HCT116 (cell line): Measurements from ENCODE around the gene FAM110A. TPM values are rescaled to one million over a fixed set of nuclear protein-coding genes. Genes with fewer than 3 reads are reported as not detected.

ENCODE experiments used
- ATAC-seq: fragments of 200-7000 bp; cut with Tn5 transposase; 2 replicates; pipeline ENCODE4 v1.9.1; 2020; ENCODE audit warnings: mild to moderate bottlenecking, moderate library complexity
- BruUV-seq: library from RNA; stranded (reverse); fragments of 400-500 nt; replicated peaks from 2 replicates; lab custom pipeline; 2021; lab: Mats Ljungman, UMichigan
- CTCF ChIA-PET: fragments of 300-600 bp; sonication (Branson Sonifier 250); formaldehyde crosslinking; loops from one replicate; lab custom pipeline; 2021; ENCODE audit warnings: antibody characterized with exemption; lab: Charles Lee
- POLR2A ChIA-PET: fragments of 300-600, 350-600 bp; sonication (Branson Sonifier 250); formaldehyde crosslinking; loops from one replicate; lab custom pipeline; 2021; ENCODE audit warnings: antibody characterized with exemption; lab: Charles Lee
- RAD21 ChIA-PET, 2 experiments: fragments of 300-600 bp; sonication (Branson Sonifier 250); formaldehyde crosslinking; loops; one replicate each; lab custom pipeline; 2023; ENCODE audit warnings: low total read pairs in 2 of 2; ENCODE audit not compliant: uncharacterized antibody in 2 of 2, unreplicated experiment in 2 of 2, low non-redundant PET in 1 of 2; lab: Charles Lee
- DNase-seq: peaks from one replicate; pipeline ENCODE4 v3.0.0-alpha.2; 2010; ENCODE audit warnings: low read depth, low spot score
- H2AFZ ChIP-seq: fragments of 200-600 bp; shearing (Covaris generic), sonication (generic); 2 replicates; pipeline ENCODE4 v1.6.1; 2017; ENCODE audit warnings: low read depth, mixed run types, mixed read lengths, antibody characterized with exemption, low read length; ENCODE audit not compliant: poor library complexity, severe bottlenecking
- H3K27ac ChIP-seq: 2 replicates; pipeline ENCODE4 v1.5.1; 2012; ENCODE audit warnings: low read depth, low read length
- H3K27me3 ChIP-seq: fragments of 200-600 bp; sonication (generic); 2 replicates; pipeline ENCODE4 v1.6.1; 2016; ENCODE audit warnings: mixed run types, low read length, mixed read lengths; ENCODE audit not compliant: insufficient read depth
- H3K36me3 ChIP-seq, 2 experiments: fragments of 200-500 bp in 1 of 2; fragments of 200-600 bp in 1 of 2; sonication (Bioruptor generic) in 1 of 2; sonication (generic) in 1 of 2; 2 replicates each; pipeline versions ENCODE4 v1.5.1 to v1.6.1; 2014 to 2016; ENCODE audit warnings: low read length in 2 of 2, inconsistent platforms in 1 of 2, mixed read lengths in 1 of 2, mixed run types in 1 of 2; ENCODE audit not compliant: insufficient read depth in 2 of 2, control insufficient read depth in 1 of 2
- H3K4me1 ChIP-seq, 2 experiments: fragments of 200-600 bp in 1 of 2; sonication (generic) in 1 of 2; 2 replicates each; pipeline versions ENCODE4 v1.5.1 to v1.6.1; 2012 to 2017; ENCODE audit warnings: low read length in 2 of 2, inconsistent platforms in 1 of 2, mild to moderate bottlenecking in 1 of 2, mixed read lengths in 1 of 2, mixed run types in 1 of 2, moderate library complexity in 1 of 2; ENCODE audit not compliant: insufficient read depth in 2 of 2, control insufficient read depth in 1 of 2
- H3K4me2 ChIP-seq: fragments of 200-600 bp; sonication (generic); 2 replicates; pipeline ENCODE4 v1.6.1; 2017; ENCODE audit warnings: mixed run types, low read length, mixed read lengths
- H3K4me3 ChIP-seq, 2 experiments: fragments of 200-600 bp in 1 of 2; sonication (generic) in 1 of 2; replicated peaks in 1 of 2; 2 replicates each; pipeline ENCODE4 v1.5.1; 2011 to 2016; ENCODE audit warnings: low read length in 2 of 2, control low read depth in 1 of 2, low read depth in 1 of 2, mild to moderate bottlenecking in 1 of 2, mixed read lengths in 1 of 2, mixed run types in 1 of 2
- H3K79me2 ChIP-seq: fragments of 200-600 bp; sonication (generic); 2 replicates; pipeline ENCODE4 v1.6.1; 2017; ENCODE audit warnings: mild to moderate bottlenecking, mixed run types, low read length, moderate library complexity, mixed read lengths; ENCODE audit not compliant: insufficient read depth
- H3K9ac ChIP-seq: fragments of 200-600 bp; sonication (generic); 2 replicates; pipeline ENCODE4 v1.6.1; 2016; ENCODE audit warnings: low read length, mixed read lengths
- H3K9me2 ChIP-seq: fragments of 200-600 bp; sonication (generic), shearing (Covaris generic); 2 replicates; pipeline ENCODE4 v1.6.1; 2017; ENCODE audit warnings: mixed run types, mild to moderate bottlenecking, moderate library complexity; ENCODE audit not compliant: insufficient read depth
- H3K9me3 ChIP-seq, 2 experiments: fragments of 200-500 bp in 1 of 2; fragments of 200-600 bp in 1 of 2; sonication (Bioruptor generic) in 1 of 2; sonication (generic) in 1 of 2; 2 replicates each; pipeline ENCODE4 v1.6.1; 2014 to 2017; ENCODE audit warnings: low read length in 2 of 2, mixed read lengths in 2 of 2, inconsistent platforms in 1 of 2, low read depth in 1 of 2, mild to moderate bottlenecking in 1 of 2, mixed run types in 1 of 2, moderate library complexity in 1 of 2; ENCODE audit not compliant: control insufficient read depth in 1 of 2, insufficient read depth in 1 of 2
- H4K20me1 ChIP-seq: fragments of 200-600 bp; sonication (generic), shearing (Covaris generic); 2 replicates; pipeline ENCODE4 v1.6.1; 2017; ENCODE audit warnings: mixed run types, mild to moderate bottlenecking, moderate library complexity; ENCODE audit not compliant: insufficient read depth
- CBX3 ChIP-seq: IDR thresholded peaks from 2 replicates; pipeline ENCODE4 v1.6.1; 2012; ENCODE audit warnings: low read depth
- CEBPB ChIP-seq: IDR thresholded peaks from 2 replicates; pipeline ENCODE4 v1.6.1; 2012; ENCODE audit warnings: low read depth
- EZH2 ChIP-seq: fragments of 200-600 bp; sonication (generic); IDR thresholded peaks from 2 replicates; pipeline ENCODE4 v1.6.1; 2017; ENCODE audit warnings: antibody characterized with exemption, mixed run types
- EZH2phosphoT487 ChIP-seq: fragments of 200-600 bp; IDR thresholded peaks from 2 replicates; pipeline ENCODE4 v1.6.1; 2018; ENCODE audit warnings: antibody characterized with exemption, borderline replicate concordance
- JUND ChIP-seq: IDR thresholded peaks from 2 replicates; pipeline ENCODE4 v1.6.1; 2012
- POLR2AphosphoS5 ChIP-seq: IDR thresholded peaks from 2 replicates; pipeline ENCODE4 v1.6.1; 2011; ENCODE audit warnings: mild to moderate bottlenecking, low read depth, low read length, moderate library complexity
- SIN3A ChIP-seq: IDR thresholded peaks from 2 replicates; pipeline ENCODE4 v1.6.1; 2012; ENCODE audit warnings: low read depth
- SP1 ChIP-seq: IDR thresholded peaks from 2 replicates; pipeline ENCODE4 v1.6.1; 2012; ENCODE audit warnings: low read depth
- YY1 ChIP-seq: IDR thresholded peaks from 2 replicates; pipeline ENCODE4 v1.6.1; 2011; ENCODE audit warnings: low read length, low read depth, moderate library complexity, mild to moderate bottlenecking; ENCODE audit not compliant: insufficient replicate concordance; ENCODE audit errors: extremely low read depth
- ZFX ChIP-seq: fragments of 450-650 bp; IDR thresholded peaks from 2 replicates; pipeline ENCODE4 v1.6.1; 2017
- ZNF274 ChIP-seq: fragments of 200-500 bp; sonication (Bioruptor generic); IDR thresholded peaks from 2 replicates; pipeline ENCODE4 v1.6.1; 2014; ENCODE audit warnings: mild to moderate bottlenecking, low read depth, low read length, inconsistent platforms
- intact Hi-C: fragments of 100-400 bp; cut with micrococcal nuclease; formaldehyde crosslinking; loops from 2 replicates; pipeline ENCODE4 v1.10.0; 2022
- total RNA-seq: library from RNA; stranded (reverse); gene quantifications from one replicate; pipeline ENCODE4 v1.2.1, GENCODE V29; 2021; ENCODE audit not compliant: unreplicated experiment
- TF ChIP-seq, protein P1 (sequence below): IDR thresholded peaks from 2 replicates; pipeline ENCODE4 v1.6.1; 2012; ENCODE audit warnings: low read depth
- TF ChIP-seq, protein P2 (sequence below), 3 experiments: fragments of 200-600 bp in 1 of 3; sonication (generic) in 1 of 3; IDR thresholded peaks in 2 of 3; conservative IDR thresholded peaks in 1 of 3; 2 replicates each; pipeline ENCODE4 v1.5.1; 2012 to 2017; ENCODE audit warnings: low read depth in 2 of 3, low read length in 2 of 3, antibody characterized with exemption in 1 of 3, borderline replicate concordance in 1 of 3, control low read depth in 1 of 3, mild to moderate bottlenecking in 1 of 3, mixed read lengths in 1 of 3, mixed run types in 1 of 3, moderate library complexity in 1 of 3; ENCODE audit not compliant: insufficient read depth in 1 of 3

The FAM110A gene
- total RNA-seq, 1 experiment from 2014 or later, result 26.4 TPM

DNA sequence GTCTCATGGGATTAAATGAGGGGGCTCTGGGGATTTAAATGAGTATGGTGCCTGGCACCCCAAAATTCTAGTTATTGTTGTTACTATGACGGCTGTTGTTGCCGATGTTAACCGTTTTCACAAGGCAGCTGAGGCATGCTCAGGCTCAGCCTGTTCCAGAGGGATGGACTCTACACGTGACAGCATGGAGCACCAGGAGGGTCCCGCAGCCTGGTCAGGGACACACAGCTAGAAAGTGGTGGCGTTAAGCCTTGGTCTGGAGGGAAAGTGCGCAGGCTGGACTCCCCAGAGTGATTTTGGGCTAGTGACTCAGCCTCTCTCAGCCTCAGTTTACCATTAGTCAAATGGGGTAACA lies 7.0 kb downstream of the FAM110A start:
- H3K9ac ChIP-seq, result no peak overlapping the region

DNA sequence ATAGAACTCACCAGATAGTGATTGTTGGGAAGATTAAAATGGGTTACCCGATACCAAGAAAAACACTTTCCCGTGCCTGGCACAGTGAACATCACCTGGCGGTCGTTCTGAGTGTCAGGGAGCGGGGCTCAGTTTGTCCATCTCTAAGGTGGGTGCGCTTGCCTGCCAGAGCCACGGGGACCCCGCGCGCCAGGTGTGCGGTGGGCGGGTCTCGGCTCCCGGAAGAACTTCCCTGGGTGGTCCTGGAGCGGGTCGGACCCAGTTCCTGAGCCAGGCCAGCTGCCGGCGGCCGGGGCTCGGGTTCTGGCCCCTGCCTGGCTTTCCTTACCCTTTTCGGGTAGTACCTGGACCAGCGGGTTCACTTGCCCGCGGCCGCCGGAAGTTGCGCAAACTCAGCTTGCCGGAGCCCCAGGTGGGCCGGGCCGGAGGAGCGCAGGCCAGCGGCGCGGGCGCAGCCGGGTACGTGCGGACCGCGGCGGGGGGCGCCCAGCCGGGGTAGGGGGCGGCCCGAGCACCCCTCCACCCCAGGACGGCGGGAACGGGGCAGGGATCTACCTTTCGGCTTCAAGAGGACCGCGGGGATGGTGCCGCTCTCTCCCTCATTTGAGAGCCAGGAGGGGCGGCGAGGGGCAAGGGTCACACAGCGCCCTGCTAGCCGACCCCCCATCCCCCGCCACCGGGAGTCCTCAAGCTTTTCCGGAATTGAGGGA lies 7.5 kb downstream of the FAM110A start:
- ChIA-PET POLR2A (no interaction called here), CTCF (interaction anchor here (1.3 kb wide), 1 partner anchor 23 kb away, joined by 4 read pairs; no protein-coding TSS in a partner anchor), RAD21 (no interaction called here)
- Histone ChIP-seq H3K27ac (peak overlapping the region; percentile 67; the same call in 1 of the 2 replicates), H3K79me2 (peaks cover 62% of the 10 kb centered on the region), H2AFZ (no peak overlapping the region), H3K36me3 (peaks cover 5 to 7% of the 10 kb centered on the region in 2 experiments; a peak in 3 of 4 replicates), H3K4me3 (peak overlapping the region; percentile 82 to 86), H3K4me2 (peak overlapping the region; percentile 98), H4K20me1 (no peaks in the 10 kb centered on the region), H3K27me3 (no peaks in the 10 kb centered on the region), H3K9me3 (no peaks in the 10 kb centered on the region), H3K9me2 (no peaks in the 10 kb centered on the region), H3K4me1 (peaks cover 28 to 54% of the 10 kb centered on the region in 2 experiments), H3K9ac (peak overlapping the region; percentile 79)
- intact Hi-C loops, result no loop called here
- no peak for DNase-seq
- ATAC-seq, result peak; percentile 64
- BruUV-seq, result no TSS peak
- TF ChIP-seq ZNF274 (no peak), EZH2 (no peak), SIN3A (no peak), SP1 (no peak), JUND (no peak), CEBPB (peak; percentile 95), POLR2AphosphoS5 (peak; percentile 59), CBX3 (no peak), ZFX (peak; percentile 26; the same call in 1 of the 2 replicates)
- TF ChIP-seq, protein P1, sequence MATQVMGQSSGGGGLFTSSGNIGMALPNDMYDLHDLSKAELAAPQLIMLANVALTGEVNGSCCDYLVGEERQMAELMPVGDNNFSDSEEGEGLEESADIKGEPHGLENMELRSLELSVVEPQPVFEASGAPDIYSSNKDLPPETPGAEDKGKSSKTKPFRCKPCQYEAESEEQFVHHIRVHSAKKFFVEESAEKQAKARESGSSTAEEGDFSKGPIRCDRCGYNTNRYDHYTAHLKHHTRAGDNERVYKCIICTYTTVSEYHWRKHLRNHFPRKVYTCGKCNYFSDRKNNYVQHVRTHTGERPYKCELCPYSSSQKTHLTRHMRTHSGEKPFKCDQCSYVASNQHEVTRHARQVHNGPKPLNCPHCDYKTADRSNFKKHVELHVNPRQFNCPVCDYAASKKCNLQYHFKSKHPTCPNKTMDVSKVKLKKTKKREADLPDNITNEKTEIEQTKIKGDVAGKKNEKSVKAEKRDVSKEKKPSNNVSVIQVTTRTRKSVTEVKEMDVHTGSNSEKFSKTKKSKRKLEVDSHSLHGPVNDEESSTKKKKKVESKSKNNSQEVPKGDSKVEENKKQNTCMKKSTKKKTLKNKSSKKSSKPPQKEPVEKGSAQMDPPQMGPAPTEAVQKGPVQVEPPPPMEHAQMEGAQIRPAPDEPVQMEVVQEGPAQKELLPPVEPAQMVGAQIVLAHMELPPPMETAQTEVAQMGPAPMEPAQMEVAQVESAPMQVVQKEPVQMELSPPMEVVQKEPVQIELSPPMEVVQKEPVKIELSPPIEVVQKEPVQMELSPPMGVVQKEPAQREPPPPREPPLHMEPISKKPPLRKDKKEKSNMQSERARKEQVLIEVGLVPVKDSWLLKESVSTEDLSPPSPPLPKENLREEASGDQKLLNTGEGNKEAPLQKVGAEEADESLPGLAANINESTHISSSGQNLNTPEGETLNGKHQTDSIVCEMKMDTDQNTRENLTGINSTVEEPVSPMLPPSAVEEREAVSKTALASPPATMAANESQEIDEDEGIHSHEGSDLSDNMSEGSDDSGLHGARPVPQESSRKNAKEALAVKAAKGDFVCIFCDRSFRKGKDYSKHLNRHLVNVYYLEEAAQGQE, result no peak
- TF ChIP-seq, protein P2, sequence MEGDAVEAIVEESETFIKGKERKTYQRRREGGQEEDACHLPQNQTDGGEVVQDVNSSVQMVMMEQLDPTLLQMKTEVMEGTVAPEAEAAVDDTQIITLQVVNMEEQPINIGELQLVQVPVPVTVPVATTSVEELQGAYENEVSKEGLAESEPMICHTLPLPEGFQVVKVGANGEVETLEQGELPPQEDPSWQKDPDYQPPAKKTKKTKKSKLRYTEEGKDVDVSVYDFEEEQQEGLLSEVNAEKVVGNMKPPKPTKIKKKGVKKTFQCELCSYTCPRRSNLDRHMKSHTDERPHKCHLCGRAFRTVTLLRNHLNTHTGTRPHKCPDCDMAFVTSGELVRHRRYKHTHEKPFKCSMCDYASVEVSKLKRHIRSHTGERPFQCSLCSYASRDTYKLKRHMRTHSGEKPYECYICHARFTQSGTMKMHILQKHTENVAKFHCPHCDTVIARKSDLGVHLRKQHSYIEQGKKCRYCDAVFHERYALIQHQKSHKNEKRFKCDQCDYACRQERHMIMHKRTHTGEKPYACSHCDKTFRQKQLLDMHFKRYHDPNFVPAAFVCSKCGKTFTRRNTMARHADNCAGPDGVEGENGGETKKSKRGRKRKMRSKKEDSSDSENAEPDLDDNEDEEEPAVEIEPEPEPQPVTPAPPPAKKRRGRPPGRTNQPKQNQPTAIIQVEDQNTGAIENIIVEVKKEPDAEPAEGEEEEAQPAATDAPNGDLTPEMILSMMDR (IDR thresholded peaks at IDR 0.05 in 2 of 3, conservative IDR thresholded peaks at IDR 0.05 in 1 of 3; ENCODE audit: borderline replicate concordance in 1 of 3, insufficient read depth in 1 of 3, low read depth in 2 of 3, low read length in 2 of 3), result no peak

More for the DNA sequence above, 7.0 kb downstream of the FAM110A start:
- intact Hi-C loops, result no loop called here
- no peaks in the 10 kb centered on the region for H3K9me3 ChIP-seq
- peaks cover 33 to 60% of the 10 kb centered on the region in 2 experiments for H3K4me1 ChIP-seq
- POLR2A ChIA-PET, result no interaction called here
- H3K4me2 ChIP-seq, result peak overlapping the region; percentile 98
- no peaks in the 10 kb centered on the region for H3K9me2 ChIP-seq
- no peak overlapping the region for H2AFZ ChIP-seq
- BruUV-seq, result no TSS peak
- H3K36me3 ChIP-seq, result peaks cover under 1 to 2% of the 10 kb centered on the region in 2 experiments; a peak in 3 of 4 replicates
- H4K20me1 ChIP-seq, result no peaks in the 10 kb centered on the region
- RAD21 ChIA-PET, result no interaction called here
- peak overlapping the region; percentile 67; the same call in 1 of the 2 replicates for H3K27ac ChIP-seq
- DNase-seq, result no peak
- TF ChIP-seq SP1 (no peak), EZH2phosphoT487 (no peak), YY1 (no peak)
- no peak for ATAC-seq
- no peaks in the 10 kb centered on the region for H3K27me3 ChIP-seq
- H3K79me2 ChIP-seq, result peaks cover 59% of the 10 kb centered on the region
- CTCF ChIA-PET, result no interaction called here
- H3K4me3 ChIP-seq, result peak overlapping the region; percentile 82 to 86
